Measurements from ENCODE around the gene ZNF735. TPM values are rescaled to one million over a fixed set of nuclear protein-coding genes. Genes with fewer than 3 reads are reported as not detected.
"Not testable (repeated sequence)": the region's sequence is repeated elsewhere in the genome, so short reads cannot be mapped to it uniquely, and the experiment has no call there.

ZNF735 gene
- total RNA-seq: not detected
- not detected for polyA plus RNA-seq
- long read RNA-seq, donor 1: 0 reads
- long read RNA-seq, donor 2: 0 reads

DNA sequence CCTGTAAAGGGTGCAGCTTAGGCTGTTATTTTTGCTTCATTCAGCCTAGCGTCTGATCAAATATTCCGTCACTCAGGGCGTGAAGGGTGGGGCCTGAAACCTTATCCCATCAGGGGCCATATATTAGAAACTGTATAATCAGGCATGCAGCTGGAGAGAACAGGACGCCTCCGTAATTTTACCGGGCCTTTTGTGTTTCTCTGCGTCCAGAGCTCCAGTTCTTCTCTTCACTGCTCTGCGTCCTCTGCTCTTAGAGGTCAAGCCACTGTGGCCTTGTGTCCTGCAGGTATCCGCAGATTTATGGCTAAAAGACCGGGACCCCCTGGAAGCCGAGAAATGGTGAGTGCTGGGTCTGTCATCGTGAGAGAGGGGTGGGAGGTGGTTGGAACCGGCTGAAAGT lies at the start of gene ZNF735:
ZNF735 (plus strand) TSS at position 301 of the 400 bp plus-strand sequence; CDS start at position 301, 0 bp downstream.
- no peak for DNase-seq
- Histone ChIP-seq H3K36me3 (ENCODE audit: control insufficient read depth in 1 of 2, insufficient read depth in 2 of 2, low read length in 1 of 2) (no peaks in the 10 kb centered on the region), H3K4me1 (ENCODE audit: control insufficient read depth in 1 of 2, insufficient read depth in 2 of 2, low read length in 2 of 2) (no peaks in the 10 kb centered on the region), H3K9me3 (ENCODE audit: control insufficient read depth, low read length) (no peaks in the 10 kb centered on the region), H3K4me3 (ENCODE audit: low read length in 2 of 2) (no peak within 1 kb of the TSS), H3K27me3 (ENCODE audit: control insufficient read depth in 1 of 2, insufficient read depth in 2 of 2, low read length in 1 of 2) (no peaks in the 10 kb centered on the region), H3K27ac (ENCODE audit: low read depth in 1 of 2, low read length in 2 of 2) (no peak within 1 kb of the TSS)
- intact Hi-C loops (cut with DNase I): no loop called here
- 86 to 87% methylated on average over 13 of the region's 13 CpGs for WGBS, 2 donors
- ATAC-seq (ENCODE audit: low FRiP score): no peak

DNA sequence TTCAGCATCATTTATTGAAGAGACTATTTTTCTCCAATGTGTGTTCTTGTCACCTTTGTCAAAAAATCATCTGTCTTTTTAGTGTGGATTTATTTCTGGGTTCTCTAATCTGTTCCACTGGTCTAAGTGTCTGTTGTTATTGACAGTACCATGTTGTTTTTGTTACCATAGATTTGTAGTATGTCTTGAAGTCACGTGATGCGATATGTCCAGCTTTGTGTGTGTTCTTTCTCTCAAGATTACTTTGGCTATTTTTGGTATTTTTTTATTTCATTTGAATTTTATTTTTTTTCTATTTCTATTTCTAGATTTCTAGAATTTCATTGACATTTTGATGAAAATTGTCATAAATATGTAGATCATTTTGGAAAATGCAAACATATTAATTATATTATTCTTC lies 36.0 kb upstream of the ZNF735 start:
- intact Hi-C loops (cut with DNase I): not testable (repeated sequence)
- WGBS, 2 donors: 83 to 91% methylated on average over 2 of the region's 2 CpGs

DNA sequence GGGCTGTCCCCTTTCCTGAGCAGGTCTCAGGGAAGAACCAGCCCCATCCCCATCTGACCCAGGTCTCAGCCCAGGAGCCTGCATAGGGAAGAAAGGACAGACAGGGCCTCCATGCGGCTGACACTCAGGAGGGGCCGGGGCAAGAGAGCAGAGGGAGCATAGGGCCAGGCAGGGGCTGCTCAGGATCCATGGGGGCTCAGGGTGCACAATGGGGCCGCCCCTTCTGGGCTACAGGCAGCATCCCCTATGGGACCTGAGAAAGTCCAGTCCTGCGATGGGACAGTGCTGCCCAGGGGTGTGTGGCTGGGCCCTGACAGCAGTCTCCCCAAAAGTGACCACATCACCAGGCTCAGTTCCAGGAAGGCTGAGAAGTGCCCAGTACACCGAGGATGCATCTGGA lies 32.7 kb upstream of the ZNF735 start:
- intact Hi-C loops (cut with DNase I): no loop called here
- Histone ChIP-seq H3K4me3 (ENCODE audit: low read length in 2 of 2) (no peak overlapping the region), H3K36me3 (ENCODE audit: control insufficient read depth in 1 of 2, insufficient read depth in 2 of 2, low read length in 1 of 2) (no peaks in the 10 kb centered on the region), H3K27me3 (ENCODE audit: control insufficient read depth in 1 of 2, insufficient read depth in 2 of 2, low read length in 1 of 2) (no peaks in the 10 kb centered on the region), H3K27ac (ENCODE audit: low read depth in 1 of 2, low read length in 2 of 2) (no peak overlapping the region), H3K4me1 (ENCODE audit: control insufficient read depth in 1 of 2, insufficient read depth in 2 of 2, low read length in 2 of 2) (no peaks in the 10 kb centered on the region), H3K9me3 (ENCODE audit: control insufficient read depth, low read length) (no peaks in the 10 kb centered on the region)
- peak in 1 of 2 donors; percentile 62 for DNase-seq
- no peak for ATAC-seq (ENCODE audit: low FRiP score)
- 73 to 74% methylated on average over 5 of the region's 5 CpGs for whole genome bisulfite sequencing, 2 donors

More for the DNA sequence above, 36.0 kb upstream of the ZNF735 start:
- H3K36me3 ChIP-seq (ENCODE audit: control insufficient read depth in 1 of 2, insufficient read depth in 2 of 2, low read length in 1 of 2); H3K4me1 ChIP-seq (ENCODE audit: control insufficient read depth in 1 of 2, insufficient read depth in 2 of 2, low read length in 2 of 2); H3K27me3 ChIP-seq (ENCODE audit: control insufficient read depth in 1 of 2, insufficient read depth in 2 of 2, low read length in 1 of 2); H3K9me3 ChIP-seq (ENCODE audit: control insufficient read depth, low read length); H3K27ac ChIP-seq (ENCODE audit: low read depth in 1 of 2, low read length in 2 of 2); DNase-seq; H3K4me3 ChIP-seq (ENCODE audit: low read length in 2 of 2); ATAC-seq (ENCODE audit: low FRiP score): not testable (repeated sequence)

DNA sequence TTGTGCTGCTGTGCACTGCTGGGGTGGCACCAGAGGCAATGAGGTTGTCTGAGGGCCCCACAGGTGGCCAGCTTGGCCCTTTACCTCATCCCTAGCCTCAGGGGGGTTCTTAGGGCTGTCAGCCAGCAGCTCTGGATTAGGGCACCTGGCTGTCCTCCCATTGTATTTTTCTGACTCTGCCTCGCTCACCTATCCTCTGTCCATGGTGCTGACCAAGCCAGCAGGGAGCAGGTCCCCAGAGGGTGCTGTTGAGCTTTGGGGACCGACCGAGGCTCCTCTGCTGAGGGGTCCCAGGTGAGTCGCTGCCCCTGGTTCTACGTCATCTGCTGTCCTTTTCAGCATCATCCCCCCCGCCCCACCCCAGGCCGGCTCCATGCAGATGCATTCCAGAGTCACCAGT lies 32.1 kb upstream of the ZNF735 start:
- no peak for ATAC-seq (ENCODE audit: low FRiP score)
- 7 to 19% methylated on average over 7 of the region's 7 CpGs for WGBS, 2 donors

DNA sequence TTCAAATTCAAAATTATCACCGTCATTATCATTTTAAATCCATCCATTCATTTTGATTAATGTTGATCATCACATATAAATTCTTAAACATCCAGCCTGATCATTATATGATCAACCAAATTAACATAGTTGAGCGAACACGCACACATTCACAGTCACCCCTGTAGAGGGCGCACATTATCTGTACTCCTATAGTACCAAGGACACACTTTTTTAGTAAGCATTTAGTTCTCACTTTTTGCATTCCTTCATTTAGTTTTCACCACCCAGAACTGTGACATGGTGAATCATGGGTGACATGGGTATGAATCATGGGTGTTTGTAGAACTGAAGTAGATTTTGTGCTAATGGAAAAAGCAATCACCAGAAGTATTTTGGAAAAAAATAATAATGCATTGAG lies 26.0 kb upstream of the ZNF735 start:
- intact Hi-C loops (cut with DNase I): loop anchor here in 1 of 2 donors (5.0 kb wide), 1 partner anchor 441 kb away; no protein-coding TSS in a partner anchor
- Histone ChIP-seq H3K27ac (ENCODE audit: low read depth in 1 of 2, low read length in 2 of 2) (no peak overlapping the region), H3K4me3 (ENCODE audit: low read length in 2 of 2) (no peak overlapping the region), H3K9me3 (ENCODE audit: control insufficient read depth, low read length) (peaks cover 2% of the 10 kb centered on the region), H3K36me3 (ENCODE audit: control insufficient read depth in 1 of 2, insufficient read depth in 2 of 2, low read length in 1 of 2) (no peaks in the 10 kb centered on the region), H3K27me3 (ENCODE audit: control insufficient read depth in 1 of 2, insufficient read depth in 2 of 2, low read length in 1 of 2) (no peaks in the 10 kb centered on the region), H3K4me1 (ENCODE audit: control insufficient read depth in 1 of 2, insufficient read depth in 2 of 2, low read length in 2 of 2) (no peaks in the 10 kb centered on the region)
- DNase-seq (no peak), ATAC-seq (ENCODE audit: low FRiP score) (no peak)
- WGBS, 2 donors: 42 to 46% methylated on average over 4 of the region's 4 CpGs

More for the DNA sequence above, 32.1 kb upstream of the ZNF735 start:
- Histone ChIP-seq H3K27ac (ENCODE audit: low read depth in 1 of 2, low read length in 2 of 2) (no peak overlapping the region), H3K27me3 (ENCODE audit: control insufficient read depth in 1 of 2, insufficient read depth in 2 of 2, low read length in 1 of 2) (no peaks in the 10 kb centered on the region), H3K4me1 (ENCODE audit: control insufficient read depth in 1 of 2, insufficient read depth in 2 of 2, low read length in 2 of 2) (no peaks in the 10 kb centered on the region), H3K36me3 (ENCODE audit: control insufficient read depth in 1 of 2, insufficient read depth in 2 of 2, low read length in 1 of 2) (no peaks in the 10 kb centered on the region), H3K4me3 (ENCODE audit: low read length in 2 of 2) (no peak overlapping the region), H3K9me3 (ENCODE audit: control insufficient read depth, low read length) (peaks cover under 1% of the 10 kb centered on the region)
- no peak for DNase-seq
- intact Hi-C loops (cut with DNase I): no loop called here

DNA sequence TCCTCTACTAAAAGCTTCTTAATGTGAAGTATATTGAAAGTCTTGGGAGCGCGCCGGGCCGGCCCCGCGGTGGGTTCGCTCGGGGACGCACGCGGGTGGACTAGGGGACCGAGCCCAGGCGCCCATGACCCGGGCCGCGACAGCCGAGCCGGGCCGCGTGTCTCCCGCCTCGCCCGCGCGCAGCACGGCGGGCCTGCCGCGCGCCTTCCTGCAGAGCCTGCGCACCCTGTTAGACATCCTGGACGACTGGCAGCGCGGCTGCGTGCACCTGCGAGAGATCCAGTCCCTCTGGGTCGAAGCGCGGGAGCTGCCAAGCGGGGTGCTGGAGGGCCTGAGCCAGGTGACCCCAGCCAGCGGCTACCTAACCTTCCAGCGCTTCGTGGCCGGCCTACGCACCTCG lies 25.4 kb upstream of the ZNF735 start:
- Histone ChIP-seq H3K36me3 (ENCODE audit: control insufficient read depth in 1 of 2, insufficient read depth in 2 of 2, low read length in 1 of 2) (no peaks in the 10 kb centered on the region), H3K27me3 (ENCODE audit: control insufficient read depth in 1 of 2, insufficient read depth in 2 of 2, low read length in 1 of 2) (no peaks in the 10 kb centered on the region), H3K4me1 (ENCODE audit: control insufficient read depth in 1 of 2, insufficient read depth in 2 of 2, low read length in 2 of 2) (no peaks in the 10 kb centered on the region), H3K4me3 (ENCODE audit: low read length in 2 of 2) (no peak overlapping the region), H3K27ac (ENCODE audit: low read depth in 1 of 2, low read length in 2 of 2) (no peak overlapping the region), H3K9me3 (ENCODE audit: control insufficient read depth, low read length) (peaks cover 2% of the 10 kb centered on the region)
- intact Hi-C loops (cut with DNase I): loop anchor here in 1 of 2 donors (5.0 kb wide), 1 partner anchor 441 kb away; no protein-coding TSS in a partner anchor
- 18 to 33% methylated on average over 46 of the region's 46 CpGs for WGBS, 2 donors
- DNase-seq (no peak), ATAC-seq (ENCODE audit: low FRiP score) (no peak)

DNA sequence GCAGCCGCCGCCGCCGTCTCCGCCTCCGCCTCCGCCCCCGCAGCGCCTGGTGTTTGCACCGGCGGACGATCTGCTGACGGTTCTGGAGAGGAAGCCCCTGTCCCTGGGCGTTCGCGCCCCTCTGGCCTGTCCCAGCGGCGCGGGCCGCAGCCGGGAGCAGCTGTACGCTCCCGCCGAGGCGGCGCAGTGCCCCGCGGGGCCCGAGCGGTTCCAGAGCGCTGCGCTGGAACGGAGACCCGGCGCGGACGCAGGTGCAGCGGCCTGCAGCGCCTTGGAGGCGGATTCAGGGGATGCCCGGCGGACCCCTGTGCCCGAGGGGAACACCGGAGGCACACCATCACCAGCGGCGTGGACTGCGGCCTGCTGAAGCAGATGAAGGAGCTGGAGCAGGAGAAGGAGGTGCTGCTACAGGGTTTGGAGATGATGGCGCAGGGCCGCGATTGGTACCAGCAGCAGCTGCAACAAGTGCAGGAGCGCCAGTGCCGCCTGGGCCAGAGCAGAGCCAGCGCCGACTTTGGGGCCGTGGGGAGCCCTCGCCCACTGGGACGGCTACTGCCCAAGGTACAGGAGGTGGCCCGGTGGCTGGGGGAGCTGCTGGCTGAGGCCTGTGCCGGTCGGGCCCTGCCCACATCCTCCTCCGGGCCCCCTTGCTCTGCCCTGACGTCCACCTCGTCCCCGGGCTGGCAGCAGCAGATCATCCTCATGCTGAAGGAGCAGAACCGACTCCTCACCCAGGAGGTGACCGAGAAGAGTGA lies 24.8 kb upstream of the ZNF735 start:
- Histone ChIP-seq H3K36me3 (ENCODE audit: control insufficient read depth in 1 of 2, insufficient read depth in 2 of 2, low read length in 1 of 2) (no peaks in the 10 kb centered on the region), H3K9me3 (ENCODE audit: control insufficient read depth, low read length) (peaks cover 2% of the 10 kb centered on the region), H3K27ac (ENCODE audit: low read depth in 1 of 2, low read length in 2 of 2) (no peak overlapping the region), H3K4me3 (ENCODE audit: low read length in 2 of 2) (no peak overlapping the region), H3K27me3 (ENCODE audit: control insufficient read depth in 1 of 2, insufficient read depth in 2 of 2, low read length in 1 of 2) (no peaks in the 10 kb centered on the region), H3K4me1 (ENCODE audit: control insufficient read depth in 1 of 2, insufficient read depth in 2 of 2, low read length in 2 of 2) (no peaks in the 10 kb centered on the region)
- 21 to 32% methylated on average over 62 to 66 of the region's 66 CpGs for WGBS, 2 donors
- ATAC-seq (ENCODE audit: low FRiP score) (no peak), DNase-seq (no peak)
- intact Hi-C loops (cut with DNase I): loop anchor here (2.0 to 5.0 kb wide), 2 partner anchors 437 to 440 kb away; no protein-coding TSS in a partner anchor

DNA sequence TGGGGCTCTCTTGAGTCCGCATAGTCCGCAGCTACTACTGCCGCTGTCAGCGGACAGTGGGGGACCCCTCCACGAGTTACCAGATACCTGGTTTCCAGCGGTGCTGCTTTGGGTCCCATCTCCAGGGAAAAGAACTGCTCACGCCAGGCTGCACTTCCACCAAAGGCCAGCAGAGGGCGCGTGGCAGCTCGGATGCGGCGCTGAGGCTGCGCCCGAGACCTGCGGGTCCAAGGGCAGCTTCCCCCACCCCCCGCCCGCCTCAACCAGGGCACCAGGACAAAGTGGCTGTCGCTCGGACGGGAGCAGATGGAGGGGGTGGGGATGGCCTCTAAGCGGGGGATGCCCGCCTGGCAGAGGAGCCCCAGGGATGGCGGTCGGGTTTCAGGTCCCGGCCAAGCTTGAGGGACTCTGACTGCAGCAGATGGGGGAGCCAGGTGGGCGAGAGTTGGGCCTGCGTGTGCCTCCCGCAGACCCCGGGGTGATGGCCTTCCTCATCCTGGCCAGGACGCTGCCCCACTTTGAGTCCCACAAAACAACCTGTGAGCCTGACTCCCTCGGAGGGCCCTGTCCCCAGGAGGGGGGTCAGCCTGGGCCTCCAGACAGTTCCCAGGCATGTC lies 23.8 kb upstream of the ZNF735 start:
- Histone ChIP-seq H3K27ac (ENCODE audit: low read depth in 1 of 2, low read length in 2 of 2) (no peak overlapping the region), H3K4me3 (ENCODE audit: low read length in 2 of 2) (no peak overlapping the region), H3K4me1 (ENCODE audit: control insufficient read depth in 1 of 2, insufficient read depth in 2 of 2, low read length in 2 of 2) (no peaks in the 10 kb centered on the region), H3K36me3 (ENCODE audit: control insufficient read depth in 1 of 2, insufficient read depth in 2 of 2, low read length in 1 of 2) (no peaks in the 10 kb centered on the region), H3K9me3 (ENCODE audit: control insufficient read depth, low read length) (peaks cover 4% of the 10 kb centered on the region), H3K27me3 (ENCODE audit: control insufficient read depth in 1 of 2, insufficient read depth in 2 of 2, low read length in 1 of 2) (no peaks in the 10 kb centered on the region)
- intact Hi-C loops (cut with DNase I): loop anchor here (2.0 to 5.0 kb wide), 2 partner anchors 436 to 439 kb away; no protein-coding TSS in a partner anchor
- WGBS, 2 donors: 15 to 25% methylated on average over 29 to 31 of the region's 31 CpGs
- peak; percentile 45 for ATAC-seq (ENCODE audit: low FRiP score)
- no peak for DNase-seq

Measured in aorta (tissue), 5 donors.